GM12872 (cell line): Measurements from ENCODE around the gene GLIPR1L1.

Source experiments
- TF ChIP-seq, protein P1 (sequence below): IDR thresholded peaks from 3 replicates; pipeline ENCODE4 v1.5.1; 2011; ENCODE audit warnings: low read depth, mild to moderate bottlenecking, low read length, moderate library complexity; ENCODE audit not compliant: insufficient read depth

GLIPR1L1 gene

GRCh38 chr12:75350413-75350812 lies 15.9 kb downstream of the GLIPR1L1 start:
- TF ChIP-seq, protein P1, sequence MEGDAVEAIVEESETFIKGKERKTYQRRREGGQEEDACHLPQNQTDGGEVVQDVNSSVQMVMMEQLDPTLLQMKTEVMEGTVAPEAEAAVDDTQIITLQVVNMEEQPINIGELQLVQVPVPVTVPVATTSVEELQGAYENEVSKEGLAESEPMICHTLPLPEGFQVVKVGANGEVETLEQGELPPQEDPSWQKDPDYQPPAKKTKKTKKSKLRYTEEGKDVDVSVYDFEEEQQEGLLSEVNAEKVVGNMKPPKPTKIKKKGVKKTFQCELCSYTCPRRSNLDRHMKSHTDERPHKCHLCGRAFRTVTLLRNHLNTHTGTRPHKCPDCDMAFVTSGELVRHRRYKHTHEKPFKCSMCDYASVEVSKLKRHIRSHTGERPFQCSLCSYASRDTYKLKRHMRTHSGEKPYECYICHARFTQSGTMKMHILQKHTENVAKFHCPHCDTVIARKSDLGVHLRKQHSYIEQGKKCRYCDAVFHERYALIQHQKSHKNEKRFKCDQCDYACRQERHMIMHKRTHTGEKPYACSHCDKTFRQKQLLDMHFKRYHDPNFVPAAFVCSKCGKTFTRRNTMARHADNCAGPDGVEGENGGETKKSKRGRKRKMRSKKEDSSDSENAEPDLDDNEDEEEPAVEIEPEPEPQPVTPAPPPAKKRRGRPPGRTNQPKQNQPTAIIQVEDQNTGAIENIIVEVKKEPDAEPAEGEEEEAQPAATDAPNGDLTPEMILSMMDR = no peak

GRCh38 chr12:75354011-75354410 lies 19.5 kb downstream of the GLIPR1L1 start:
- TF ChIP-seq, protein P1 = no peak

- TF ChIP-seq, protein P1 = no peak
These were observed 26.4 kb downstream of the GLIPR1L1 start for GRCh38 chr12:75360920-75361319.

DNA sequence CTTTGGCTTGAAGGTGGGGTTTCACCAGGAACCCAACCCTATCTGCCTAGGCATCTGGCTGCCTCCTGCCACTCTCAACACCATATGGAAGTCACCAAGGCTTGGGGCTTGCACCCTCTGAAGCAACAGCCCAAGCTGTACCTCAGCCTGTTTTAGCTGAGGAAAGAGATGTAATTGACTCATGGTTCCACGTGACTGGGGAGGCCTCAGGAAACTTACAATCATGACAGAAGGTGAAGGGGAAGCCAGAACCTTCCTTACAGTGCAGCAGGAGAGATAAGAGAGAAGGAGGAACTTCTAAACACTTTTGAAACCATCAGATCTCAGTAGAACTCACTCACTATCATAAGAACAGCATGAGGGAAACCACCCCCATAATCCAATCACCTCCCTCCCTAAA lies 26.9 kb downstream of the GLIPR1L1 start:
- TF ChIP-seq, protein P1 = no peak

DNA sequence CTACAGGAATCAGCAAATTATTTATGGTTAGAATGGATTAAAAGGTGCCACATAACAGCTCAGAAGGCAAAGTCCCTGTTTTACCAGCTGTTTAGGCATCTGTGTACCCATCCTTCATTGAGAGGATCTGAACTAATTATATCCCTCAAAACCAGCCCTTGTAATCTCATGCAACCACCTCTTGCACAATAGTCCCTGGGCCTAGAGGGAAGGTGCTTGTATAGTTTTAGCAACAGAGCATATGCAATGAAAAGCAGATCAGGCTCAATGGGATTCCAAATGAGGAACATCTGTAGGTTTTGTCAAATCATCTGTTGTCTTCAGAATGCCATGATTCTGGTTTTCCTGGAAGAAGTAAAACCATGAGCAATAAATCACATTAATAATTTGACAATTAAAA lies 30.4 kb downstream of the GLIPR1L1 start:
- TF ChIP-seq, protein P1 = no peak

GRCh38 chr12:75366629-75367028 lies 32.2 kb downstream of the GLIPR1L1 start:
- TF ChIP-seq, protein P1 = no peak

- TF ChIP-seq, protein P1 = no peak
These were observed 40.5 kb downstream of the GLIPR1L1 start for GRCh38 chr12:75374971-75375370.

DNA sequence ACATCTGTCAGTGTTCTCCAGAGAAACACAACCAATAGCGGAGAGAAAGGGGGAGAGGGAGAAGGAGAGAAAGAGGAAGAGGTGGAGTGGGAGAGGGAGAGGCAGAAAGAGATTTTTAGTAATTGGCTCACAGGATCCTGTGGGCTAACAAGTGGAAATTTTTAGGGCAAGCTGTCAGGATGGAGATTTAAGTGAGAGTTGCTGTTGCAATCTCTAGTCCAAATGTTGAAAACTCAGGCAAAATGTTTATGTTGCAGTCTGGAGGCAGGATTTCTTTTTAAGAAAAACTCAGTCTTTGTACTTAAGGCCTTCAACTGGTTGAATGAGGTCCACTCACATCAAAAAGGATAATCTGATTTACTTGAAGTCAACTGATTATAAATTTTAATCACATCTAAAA lies 43.9 kb downstream of the GLIPR1L1 start:
- TF ChIP-seq, protein P1 = no peak
